Effector memory CD4-positive, alpha-beta T cell (primary cell): ENCODE measurements around the gene ID2.
A peak's percentile ranks its signal among the peaks of the same experiment; 100 is the strongest.

ENCODE experiments used
- DNase-seq, 3 donors: peaks; one replicate each; pipeline ENCODE4 v3.0.0-alpha.2; 2020
- H3K27ac ChIP-seq: 2 replicates; pipeline ENCODE4 v1.7.0; 2013; ENCODE audit warnings: mild to moderate bottlenecking, low read length, moderate library complexity; ENCODE audit not compliant: insufficient read depth, poor library complexity, severe bottlenecking
- H3K27me3 ChIP-seq: replicated peaks from 2 replicates; pipeline ENCODE4 v1.7.0; 2013; ENCODE audit warnings: mild to moderate bottlenecking, low read length; ENCODE audit not compliant: insufficient read depth, control insufficient read depth, poor library complexity, severe bottlenecking
- H3K36me3 ChIP-seq: 2 replicates; pipeline ENCODE4 v1.7.0; 2013; ENCODE audit warnings: mild to moderate bottlenecking, low read length, moderate library complexity; ENCODE audit not compliant: control insufficient read depth, insufficient read depth
- H3K4me1 ChIP-seq: 2 replicates; pipeline ENCODE4 v1.7.0; 2013; ENCODE audit warnings: low read length, mild to moderate bottlenecking; ENCODE audit not compliant: control insufficient read depth, insufficient read depth, poor library complexity, severe bottlenecking
- H3K4me3 ChIP-seq: 2 replicates; pipeline ENCODE4 v1.7.0; 2013; ENCODE audit warnings: low read length, low read depth, mild to moderate bottlenecking; ENCODE audit not compliant: insufficient read depth, poor library complexity, severe bottlenecking
- H3K9me3 ChIP-seq: 2 replicates; pipeline ENCODE4 v1.7.0; 2013; ENCODE audit warnings: mild to moderate bottlenecking, low read length, moderate library complexity; ENCODE audit not compliant: control insufficient read depth
- total RNA-seq, 3 donors: gene quantifications; one replicate each; lab custom pipeline; 2026; lab: John Stamatoyannopoulos, UW

ID2 gene, protein sequence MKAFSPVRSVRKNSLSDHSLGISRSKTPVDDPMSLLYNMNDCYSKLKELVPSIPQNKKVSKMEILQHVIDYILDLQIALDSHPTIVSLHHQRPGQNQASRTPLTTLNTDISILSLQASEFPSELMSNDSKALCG
- 300 to 663 (median 308) reads per million in 3 donors for total RNA-seq

DNA sequence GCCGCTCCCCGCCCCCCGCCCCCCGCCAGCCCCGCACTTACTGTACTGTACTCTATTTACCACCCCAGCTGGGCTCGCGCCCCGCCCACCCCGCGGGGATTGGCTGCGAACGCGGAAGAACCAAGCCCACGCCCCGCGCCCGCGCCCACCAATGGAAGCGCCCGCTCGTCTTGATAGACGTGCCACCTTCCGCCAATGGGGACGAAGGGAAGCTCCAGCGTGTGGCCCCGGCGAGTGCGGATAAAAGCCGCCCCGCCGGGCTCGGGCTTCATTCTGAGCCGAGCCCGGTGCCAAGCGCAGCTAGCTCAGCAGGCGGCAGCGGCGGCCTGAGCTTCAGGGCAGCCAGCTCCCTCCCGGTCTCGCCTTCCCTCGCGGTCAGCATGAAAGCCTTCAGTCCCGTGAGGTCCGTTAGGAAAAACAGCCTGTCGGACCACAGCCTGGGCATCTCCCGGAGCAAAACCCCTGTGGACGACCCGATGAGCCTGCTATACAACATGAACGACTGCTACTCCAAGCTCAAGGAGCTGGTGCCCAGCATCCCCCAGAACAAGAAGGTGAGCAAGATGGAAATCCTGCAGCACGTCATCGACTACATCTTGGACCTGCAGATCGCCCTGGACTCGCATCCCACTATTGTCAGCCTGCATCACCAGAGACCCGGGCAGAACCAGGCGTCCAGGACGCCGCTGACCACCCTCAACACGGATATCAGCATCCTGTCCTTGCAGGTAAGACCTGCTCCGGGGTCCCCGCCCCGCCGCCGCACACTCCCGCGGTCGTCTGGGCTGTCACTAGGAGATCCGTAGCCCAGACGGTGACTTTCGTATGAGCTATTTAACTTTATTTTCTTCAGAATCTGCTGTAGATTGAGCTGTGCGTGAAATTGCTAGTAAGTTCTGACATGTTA lies at the start of gene ID2:
Gene ID2 (plus strand): TSS at position 271 of the 907 bp plus-strand sequence. CDS start 110 bp downstream, at position 381.
- Histone ChIP-seq H3K4me1 (peaks cover 35% of the 10 kb centered on the region), H3K9me3 (no peaks in the 10 kb centered on the region), H3K36me3 (no peaks in the 10 kb centered on the region), H3K27ac (peak within 1 kb of the TSS; percentile 70), H3K4me3 (peak within 1 kb of the TSS; percentile 87), H3K27me3 (peaks cover 5% of the 10 kb centered on the region)
- peak; percentile 97 to 98 (median 97) for DNase-seq

DNA sequence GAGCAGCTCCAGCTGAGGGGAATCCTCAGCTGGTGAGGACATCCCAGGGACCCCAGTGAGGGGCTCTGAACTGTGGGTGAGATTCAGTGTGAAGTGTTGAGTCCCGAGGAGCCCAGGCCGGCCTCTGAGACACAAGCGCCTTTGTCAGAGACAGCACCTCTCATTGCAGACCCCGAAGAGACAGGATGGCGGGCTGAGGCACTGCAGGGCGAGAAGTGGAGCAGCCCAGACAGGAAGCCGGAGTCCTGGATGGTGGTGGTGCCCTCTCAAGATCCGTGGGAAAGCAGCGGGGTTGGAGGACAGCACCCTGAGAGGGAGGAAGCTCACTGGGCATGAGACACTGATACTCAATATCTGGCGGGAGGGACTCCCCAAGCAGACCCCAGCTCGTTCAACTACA lies 49.1 kb upstream of the ID2 start:
- Histone ChIP-seq H3K36me3 (no peaks in the 10 kb centered on the region), H3K4me3 (no peak overlapping the region), H3K27me3 (no peaks in the 10 kb centered on the region), H3K4me1 (no peaks in the 10 kb centered on the region), H3K9me3 (no peaks in the 10 kb centered on the region), H3K27ac (no peak overlapping the region)
- DNase-seq: no peak

DNA sequence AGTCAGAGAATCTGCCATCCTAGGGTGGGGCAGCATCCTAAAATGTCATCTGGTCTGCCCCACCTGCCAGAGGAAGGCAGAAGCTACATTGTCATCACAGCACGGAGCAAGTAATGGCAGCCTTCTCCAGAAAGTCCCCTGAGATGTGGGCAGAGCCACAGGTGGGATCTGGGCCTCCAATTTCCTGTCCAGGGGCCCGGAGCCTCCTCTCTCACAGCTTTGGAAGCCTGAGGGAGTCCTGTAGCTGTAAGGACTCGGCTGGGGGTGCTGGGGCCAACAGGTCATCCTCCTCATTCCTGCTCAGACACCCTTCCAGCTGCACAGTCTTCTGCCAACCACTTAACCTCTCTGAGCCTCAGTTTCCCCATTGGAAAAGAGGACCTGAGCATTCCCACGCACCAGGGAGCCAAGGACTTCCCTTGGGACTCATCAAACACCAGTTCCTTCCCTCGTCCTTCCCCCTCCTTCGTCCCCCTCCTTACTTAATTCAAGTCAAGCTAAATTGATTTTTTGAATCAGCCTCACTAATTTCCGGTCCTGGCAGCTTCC lies 48.6 kb upstream of the ID2 start:
- no peak overlapping the region for H3K4me3 ChIP-seq

DNA sequence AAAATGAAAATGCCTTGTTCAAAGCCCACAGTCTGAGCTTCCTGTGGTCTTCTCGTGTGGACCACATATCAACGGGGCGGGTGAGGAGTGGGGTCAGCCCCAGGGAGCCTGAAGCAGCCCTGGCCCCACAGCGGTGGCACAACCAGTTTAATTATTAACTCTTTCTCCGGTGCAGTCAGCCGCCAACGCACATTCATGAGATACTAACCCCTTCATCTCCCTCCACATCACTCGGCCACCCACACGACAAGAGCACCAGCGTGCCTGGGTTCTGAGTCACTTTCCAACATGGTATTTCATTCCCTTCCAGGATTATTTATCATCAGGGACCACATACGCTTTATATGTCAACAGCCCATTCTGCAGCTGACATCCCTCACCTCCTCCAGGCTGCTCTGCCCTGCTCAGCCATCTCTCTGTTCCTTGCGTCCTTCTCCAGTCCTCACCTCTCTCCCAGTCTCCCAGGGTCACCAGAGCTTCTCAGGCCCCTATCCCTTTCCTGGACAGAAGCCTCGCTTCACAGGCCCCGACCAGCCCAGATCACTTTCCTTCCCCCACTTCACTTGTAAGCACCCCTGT lies 48.0 kb upstream of the ID2 start:
- Histone ChIP-seq H3K27me3 (no peaks in the 10 kb centered on the region), H3K36me3 (no peaks in the 10 kb centered on the region), H3K27ac (no peak overlapping the region), H3K4me1 (no peaks in the 10 kb centered on the region), H3K9me3 (no peaks in the 10 kb centered on the region), H3K4me3 (no peak overlapping the region)
- no peak for DNase-seq

More for the DNA sequence above, 48.6 kb upstream of the ID2 start:
- H3K4me1 ChIP-seq: no peaks in the 10 kb centered on the region
- no peaks in the 10 kb centered on the region for H3K27me3 ChIP-seq
- no peak for DNase-seq
- no peaks in the 10 kb centered on the region for H3K36me3 ChIP-seq
- H3K9me3 ChIP-seq: no peaks in the 10 kb centered on the region
- H3K27ac ChIP-seq: no peak overlapping the region

DNA sequence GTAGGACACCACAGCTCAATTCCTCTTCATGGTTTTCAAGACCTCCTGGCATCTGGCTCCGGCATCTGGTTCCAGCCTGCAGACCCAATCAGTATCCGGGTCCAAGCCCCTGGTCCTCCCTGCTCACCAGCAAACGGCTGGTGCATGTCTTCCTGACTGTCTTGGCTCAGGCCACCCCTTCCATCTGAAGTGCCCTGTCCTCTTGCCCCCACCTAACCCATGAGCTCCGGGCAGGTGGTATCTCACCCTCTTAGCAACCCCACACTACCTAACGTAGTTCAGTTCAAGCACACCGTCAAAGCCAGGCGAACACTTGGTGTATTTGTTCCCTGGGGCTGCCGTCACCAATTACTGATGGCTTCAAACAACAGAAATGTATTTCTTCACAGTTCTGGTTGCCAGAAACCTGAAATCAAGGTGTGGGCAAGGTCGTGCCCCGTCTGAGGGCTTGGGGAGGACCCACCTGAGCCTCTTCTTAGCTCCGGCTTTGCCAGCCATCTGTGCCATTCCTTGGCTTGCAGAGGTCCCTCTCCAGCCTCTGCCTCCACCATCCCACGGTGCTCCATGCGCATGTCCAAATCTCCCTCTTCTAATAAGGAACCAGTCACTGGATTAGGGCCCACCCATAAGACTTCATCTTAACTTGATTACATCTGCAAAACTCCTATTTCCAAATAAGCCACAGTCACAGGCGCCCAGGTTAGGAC lies 47.2 kb upstream of the ID2 start:
- no peaks in the 10 kb centered on the region for H3K4me1 ChIP-seq
- no peaks in the 10 kb centered on the region for H3K36me3 ChIP-seq
- no peak for DNase-seq
- no peak overlapping the region for H3K27ac ChIP-seq
- no peaks in the 10 kb centered on the region for H3K27me3 ChIP-seq
- no peak overlapping the region for H3K4me3 ChIP-seq
- H3K9me3 ChIP-seq: no peaks in the 10 kb centered on the region

DNA sequence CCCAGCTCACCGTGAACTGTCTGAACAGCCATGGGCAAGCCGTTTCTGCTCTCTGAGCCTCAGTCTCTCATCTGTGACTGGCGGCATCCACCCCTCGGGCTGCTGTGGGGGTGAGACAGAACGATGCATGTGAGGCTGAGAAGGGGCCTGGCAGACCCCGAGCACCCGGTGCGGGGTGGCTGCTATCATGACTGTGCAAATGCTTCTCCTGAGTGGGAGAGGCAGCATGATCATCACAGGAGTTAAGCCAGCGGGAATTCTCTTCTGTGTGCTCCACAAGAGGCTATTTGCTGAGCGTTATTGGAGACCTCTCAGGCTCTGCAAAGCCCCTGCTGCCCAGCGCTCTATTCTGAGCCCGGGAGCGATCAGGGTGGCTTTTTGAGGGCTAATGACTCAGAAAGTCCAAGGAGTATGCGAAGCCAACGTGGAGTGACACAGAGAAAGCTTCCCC lies 45.8 kb upstream of the ID2 start:
- Histone ChIP-seq H3K4me3 (no peak overlapping the region), H3K27ac (no peak overlapping the region), H3K9me3 (no peaks in the 10 kb centered on the region), H3K36me3 (no peaks in the 10 kb centered on the region), H3K4me1 (no peaks in the 10 kb centered on the region), H3K27me3 (no peaks in the 10 kb centered on the region)
- no peak for DNase-seq

DNA sequence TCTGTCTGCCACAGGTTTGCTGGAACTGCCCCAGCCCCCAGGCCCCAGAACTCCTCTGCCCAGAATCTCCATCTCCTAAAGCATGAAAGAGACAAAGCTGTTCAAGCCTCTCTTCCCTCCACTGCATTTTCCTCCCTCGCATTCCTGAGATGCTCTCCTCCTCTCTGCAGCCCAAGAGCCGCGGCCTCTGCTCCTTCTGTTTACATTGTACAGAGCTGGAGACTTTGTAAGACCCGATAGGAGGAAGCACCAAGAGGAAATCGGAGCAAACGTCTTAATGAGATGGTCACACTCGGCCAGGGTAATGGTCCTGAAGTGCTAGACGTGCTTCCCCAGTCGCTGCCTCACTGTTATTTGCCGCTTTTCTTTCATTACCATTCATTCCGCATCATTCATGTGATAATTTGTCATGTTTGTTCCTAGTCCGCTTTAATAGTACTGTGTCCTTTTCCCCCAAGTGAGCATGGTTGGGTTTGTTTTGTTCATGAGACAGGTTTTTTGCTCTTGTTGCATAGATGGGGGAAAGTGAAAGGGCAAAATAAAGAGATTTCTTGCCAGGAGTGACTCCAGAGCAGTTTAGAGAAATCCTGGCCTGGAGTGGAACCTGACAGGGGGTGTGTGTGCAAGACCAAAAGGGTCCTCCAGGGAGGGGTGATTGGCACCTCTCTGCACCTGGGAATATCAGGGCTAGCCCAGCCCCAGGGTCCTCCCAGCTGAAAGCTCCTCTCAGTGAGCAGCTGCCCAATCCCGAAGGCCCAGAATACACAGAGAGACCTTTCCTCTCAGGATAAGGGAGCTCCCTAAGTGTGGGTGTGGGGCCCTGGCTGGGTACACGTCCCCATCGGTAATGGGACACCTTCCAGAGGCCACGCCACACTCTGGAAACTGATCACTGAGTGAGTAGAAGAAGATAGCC lies 44.9 kb upstream of the ID2 start:
- Histone ChIP-seq H3K4me3 (no peak overlapping the region), H3K27ac (no peak overlapping the region), H3K36me3 (no peaks in the 10 kb centered on the region), H3K27me3 (no peaks in the 10 kb centered on the region), H3K4me1 (no peaks in the 10 kb centered on the region), H3K9me3 (no peaks in the 10 kb centered on the region)
- DNase-seq: no peak

DNA sequence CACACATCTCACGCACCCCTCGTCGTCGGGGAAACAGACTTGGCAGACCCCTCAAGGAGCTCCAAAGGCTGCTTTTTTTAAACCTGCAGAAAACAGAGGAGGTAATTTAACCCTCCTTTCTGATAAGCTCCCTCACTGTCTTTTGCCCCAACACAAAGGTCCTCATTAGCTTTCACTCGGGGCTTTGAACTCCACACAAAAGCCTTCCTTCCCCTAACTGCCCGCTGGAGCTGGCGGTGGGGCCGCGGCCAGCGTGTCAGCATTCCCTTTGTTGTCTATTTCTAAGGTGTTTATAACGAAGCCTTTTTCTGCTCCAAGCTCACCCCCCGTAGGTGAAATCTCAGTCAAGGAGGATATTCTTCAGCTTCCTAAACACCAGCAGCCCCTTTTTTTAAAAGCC lies 43.5 kb upstream of the ID2 start:
- H3K27ac ChIP-seq: no peak overlapping the region

DNA sequence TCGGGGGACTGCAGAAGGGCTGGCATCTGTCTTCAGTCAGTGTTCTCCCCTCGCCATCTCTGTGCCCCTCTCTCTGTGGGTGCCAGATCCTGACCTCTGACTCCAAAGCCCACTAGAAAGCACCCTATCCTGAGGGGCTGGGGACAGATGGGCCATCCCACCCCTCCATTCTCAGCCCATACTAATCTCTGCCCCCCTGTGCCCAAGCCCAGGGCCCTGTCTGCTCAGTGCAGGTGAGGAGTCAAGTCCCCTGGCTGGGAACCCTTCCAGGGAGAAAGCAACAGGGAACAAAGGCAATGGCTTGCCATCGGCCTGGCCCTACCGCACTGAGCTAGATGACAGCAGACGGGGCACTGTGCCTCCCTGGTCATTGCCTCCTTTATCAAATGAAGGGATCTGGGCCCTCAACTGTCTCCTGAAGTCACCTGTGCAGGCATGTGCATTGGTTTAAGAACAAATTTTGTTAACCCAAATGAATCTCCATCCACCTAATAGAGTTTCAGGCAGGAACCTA lies 42.7 kb upstream of the ID2 start:
- H3K27me3 ChIP-seq: no peaks in the 10 kb centered on the region
- H3K36me3 ChIP-seq: no peaks in the 10 kb centered on the region
- H3K4me3 ChIP-seq: no peak overlapping the region
- no peaks in the 10 kb centered on the region for H3K4me1 ChIP-seq
- no peak overlapping the region for H3K27ac ChIP-seq
- no peak for DNase-seq
- no peaks in the 10 kb centered on the region for H3K9me3 ChIP-seq

More for the DNA sequence above, 43.5 kb upstream of the ID2 start:
- no peaks in the 10 kb centered on the region for H3K36me3 ChIP-seq
- no peaks in the 10 kb centered on the region for H3K27me3 ChIP-seq
- no peaks in the 10 kb centered on the region for H3K4me1 ChIP-seq
- no peaks in the 10 kb centered on the region for H3K9me3 ChIP-seq
- DNase-seq: no peak
- no peak overlapping the region for H3K4me3 ChIP-seq
